Lower leg skin (tissue), 3 donors: ENCODE data around the gene IGSF9.

Experiments
- POLR2A ChIP-seq, 2 donors: fragments of 450-650 bp; IDR thresholded peaks; one replicate each; pipeline ENCODE4 v1.6.1; 2016 to 2017; ENCODE audit warnings: antibody characterized with exemption in 2 of 2, mild to moderate bottlenecking in 1 of 2, moderate library complexity in 1 of 2
- TF ChIP-seq, protein P1 (sequence below), 3 donors: fragments of 450-650 bp; IDR thresholded peaks; one replicate each; pipeline ENCODE4 v1.5.1; 2016; ENCODE audit warnings: antibody characterized with exemption in 3 of 3, mild to moderate bottlenecking in 3 of 3, moderate library complexity in 2 of 3

- TF ChIP-seq, protein P1, sequence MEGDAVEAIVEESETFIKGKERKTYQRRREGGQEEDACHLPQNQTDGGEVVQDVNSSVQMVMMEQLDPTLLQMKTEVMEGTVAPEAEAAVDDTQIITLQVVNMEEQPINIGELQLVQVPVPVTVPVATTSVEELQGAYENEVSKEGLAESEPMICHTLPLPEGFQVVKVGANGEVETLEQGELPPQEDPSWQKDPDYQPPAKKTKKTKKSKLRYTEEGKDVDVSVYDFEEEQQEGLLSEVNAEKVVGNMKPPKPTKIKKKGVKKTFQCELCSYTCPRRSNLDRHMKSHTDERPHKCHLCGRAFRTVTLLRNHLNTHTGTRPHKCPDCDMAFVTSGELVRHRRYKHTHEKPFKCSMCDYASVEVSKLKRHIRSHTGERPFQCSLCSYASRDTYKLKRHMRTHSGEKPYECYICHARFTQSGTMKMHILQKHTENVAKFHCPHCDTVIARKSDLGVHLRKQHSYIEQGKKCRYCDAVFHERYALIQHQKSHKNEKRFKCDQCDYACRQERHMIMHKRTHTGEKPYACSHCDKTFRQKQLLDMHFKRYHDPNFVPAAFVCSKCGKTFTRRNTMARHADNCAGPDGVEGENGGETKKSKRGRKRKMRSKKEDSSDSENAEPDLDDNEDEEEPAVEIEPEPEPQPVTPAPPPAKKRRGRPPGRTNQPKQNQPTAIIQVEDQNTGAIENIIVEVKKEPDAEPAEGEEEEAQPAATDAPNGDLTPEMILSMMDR (IDR thresholded peaks at IDR 0.05) = no peak
- no peak for TF ChIP-seq POLR2A (IDR thresholded peaks at IDR 0.05)
Observed at GRCh38 chr1:159980786-159981185, 35.4 kb upstream of the IGSF9 start.
